ENCODE data around the gene KIF16B.

GRCh38 chr20:16575390-16576140 lies 2.3 kb upstream of the KIF16B start:
- TF ChIP-seq CTCF (conservative IDR thresholded peaks at IDR 0.05; ENCODE audit: low read depth, low read length) = no peak
- TF ChIP-seq EZH2 (IDR thresholded peaks at IDR 0.05; ENCODE audit: borderline replicate concordance, low read depth, low read length, poor library complexity, severe bottlenecking) = no peak
